ENCODE results near the gene KCNQ1.

KCNQ1 gene

DNA sequence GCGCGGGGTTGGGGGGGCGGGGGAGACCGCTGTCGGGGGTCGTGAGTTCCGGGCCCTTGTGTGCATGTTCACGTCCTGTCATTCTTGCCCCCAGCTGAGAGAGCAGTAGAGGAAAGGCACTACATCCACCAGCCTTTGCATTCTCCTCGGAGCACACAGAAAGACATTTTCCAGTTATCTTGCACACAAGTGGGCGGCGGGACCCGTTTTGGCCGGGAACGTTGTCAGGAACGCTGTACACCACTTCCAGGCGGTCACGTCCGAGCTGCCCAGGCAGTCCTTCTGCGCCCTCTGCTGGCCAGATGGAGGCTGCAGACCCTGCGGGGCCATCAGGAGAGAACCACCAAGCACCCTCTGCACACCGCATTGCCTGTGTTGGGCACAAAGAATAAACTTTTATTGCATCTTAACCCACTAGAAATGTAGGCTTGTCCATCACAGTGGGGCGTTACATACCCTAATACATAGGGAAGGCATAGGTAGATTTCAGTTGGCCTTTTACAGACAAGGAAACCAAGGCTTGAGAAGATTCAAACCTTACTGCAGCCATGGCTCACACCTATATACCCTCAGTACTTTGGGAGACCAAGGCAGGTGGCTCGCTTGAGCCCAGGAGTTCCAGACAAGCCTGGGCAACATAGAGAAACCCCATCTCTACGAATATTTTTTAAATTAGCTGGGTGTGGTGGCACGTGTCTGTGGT lies 443.6 kb downstream of the KCNQ1 start:
- FAIRE-seq, result peak; percentile 91
- TF ChIP-seq SPI1 (IDR thresholded peaks at IDR 0.05; ENCODE audit: low read depth, low read length) (no peak), PAX5 (IDR thresholded peaks at IDR 0.05; ENCODE audit: insufficient read depth, low read length, severe bottlenecking) (no peak), TAF1 (IDR thresholded peaks at IDR 0.05; ENCODE audit: low read depth, low read length) (no peak), POLR2A (IDR thresholded peaks at IDR 0.05; ENCODE audit: low read depth, low read length) (no peak), POLR2AphosphoS5 (IDR thresholded peaks at IDR 0.05; ENCODE audit: low read depth, low read length) (no peak), POU2F2 (IDR thresholded peaks at IDR 0.05; ENCODE audit: low read depth, low read length) (no peak)
- DNase-seq (ENCODE audit: insufficient read length, low spot score), result peak; percentile 75

DNA sequence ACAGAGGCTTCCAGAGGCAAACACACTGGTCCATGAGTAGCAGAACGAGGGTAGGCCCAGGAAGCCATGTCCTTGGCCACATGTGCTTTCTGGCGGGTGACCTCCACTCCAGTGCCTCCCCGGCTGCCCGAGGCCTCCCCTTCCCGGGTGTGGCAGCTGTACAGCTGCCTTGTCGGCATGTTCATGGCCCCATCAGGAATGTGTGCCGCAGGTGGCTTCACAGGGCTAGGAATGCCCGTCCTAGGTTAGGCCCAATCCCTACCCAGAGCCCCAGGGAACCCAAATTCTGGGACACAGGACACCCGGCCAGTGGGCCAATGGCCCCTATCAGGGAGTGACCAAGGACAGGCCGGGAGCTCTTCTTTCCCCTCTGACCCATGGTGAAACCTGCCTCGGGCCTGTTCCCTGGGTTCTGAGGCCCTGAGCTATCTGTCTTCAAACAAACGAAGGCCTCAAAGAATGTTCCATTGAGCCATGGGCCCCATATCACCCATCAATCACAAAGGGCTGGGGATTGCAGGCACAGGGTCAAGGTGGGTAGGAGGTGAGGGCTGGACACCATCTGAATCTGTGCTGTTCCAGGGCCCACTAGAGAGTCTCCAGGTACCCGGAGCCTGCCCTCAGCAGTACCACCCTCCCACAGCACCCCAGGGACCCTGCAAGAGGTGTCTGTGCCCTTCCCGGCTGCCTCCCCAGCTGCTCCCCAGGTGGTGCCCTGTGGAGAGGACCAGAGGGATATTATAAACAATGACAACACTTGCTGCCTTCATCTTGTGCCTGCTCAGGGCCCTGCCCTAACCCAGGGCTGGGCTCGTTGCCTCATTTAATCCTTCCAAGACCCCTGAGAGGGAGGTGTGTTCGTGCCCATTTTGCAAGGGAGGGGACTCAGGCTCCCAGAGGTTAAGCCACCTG lies 444.8 kb downstream of the KCNQ1 start:
- TF ChIP-seq POLR2A (IDR thresholded peaks at IDR 0.05; ENCODE audit: low read depth, low read length) (no peak), POLR2AphosphoS5 (IDR thresholded peaks at IDR 0.05; ENCODE audit: low read depth, low read length) (no peak), TAF1 (IDR thresholded peaks at IDR 0.05; ENCODE audit: low read depth, low read length) (no peak), SPI1 (IDR thresholded peaks at IDR 0.05; ENCODE audit: low read depth, low read length) (no peak), PAX5 (IDR thresholded peaks at IDR 0.05; ENCODE audit: insufficient read depth, low read length, severe bottlenecking) (no peak), POU2F2 (IDR thresholded peaks at IDR 0.05; ENCODE audit: low read depth, low read length) (no peak)

DNA sequence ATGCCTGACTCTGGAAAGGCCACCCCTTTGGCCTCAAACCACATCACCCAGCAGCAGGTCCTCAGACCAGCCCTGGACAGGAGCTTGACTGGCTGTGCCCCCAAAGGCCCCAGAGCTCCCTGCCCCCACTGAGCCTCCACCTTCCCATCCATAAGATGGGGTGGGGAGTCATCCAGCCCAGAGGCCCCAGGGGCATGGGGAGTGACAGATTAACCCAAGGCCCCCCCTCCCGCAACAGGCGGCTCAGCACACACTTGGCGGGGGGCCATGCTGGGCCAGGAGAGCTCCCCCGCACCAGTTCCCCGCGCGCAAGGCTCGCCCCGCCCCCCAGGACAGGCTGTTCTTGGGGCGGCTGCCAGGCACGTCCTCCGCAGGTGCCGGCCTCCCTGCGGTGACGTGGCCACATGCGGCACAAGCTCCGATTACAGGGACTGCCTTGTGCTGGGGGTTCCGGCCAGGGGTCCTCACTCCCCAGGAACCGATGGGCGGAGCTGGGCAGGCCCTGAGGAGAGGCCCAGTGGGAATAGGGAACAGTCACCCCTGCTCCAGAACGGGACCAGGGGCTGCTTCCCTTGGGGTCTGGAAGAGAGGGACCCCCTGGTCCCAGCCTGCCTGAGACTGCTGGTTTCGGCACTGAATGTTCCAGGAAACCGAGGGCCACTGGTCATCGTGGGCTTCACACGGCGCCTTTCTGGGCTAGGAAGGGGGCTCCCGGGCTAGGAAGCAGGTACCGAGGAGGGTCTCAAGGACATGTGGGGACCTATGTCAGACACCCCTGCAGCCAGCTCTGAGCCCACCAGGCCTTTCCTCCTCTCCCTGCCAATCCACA lies 445.9 kb downstream of the KCNQ1 start:
- FAIRE-seq (no peak), DNase-seq (ENCODE audit: insufficient read length, low spot score) (no peak)

More for the DNA sequence above, 444.8 kb downstream of the KCNQ1 start:
- FAIRE-seq (no peak), DNase-seq (ENCODE audit: insufficient read length, low spot score) (no peak)

DNA sequence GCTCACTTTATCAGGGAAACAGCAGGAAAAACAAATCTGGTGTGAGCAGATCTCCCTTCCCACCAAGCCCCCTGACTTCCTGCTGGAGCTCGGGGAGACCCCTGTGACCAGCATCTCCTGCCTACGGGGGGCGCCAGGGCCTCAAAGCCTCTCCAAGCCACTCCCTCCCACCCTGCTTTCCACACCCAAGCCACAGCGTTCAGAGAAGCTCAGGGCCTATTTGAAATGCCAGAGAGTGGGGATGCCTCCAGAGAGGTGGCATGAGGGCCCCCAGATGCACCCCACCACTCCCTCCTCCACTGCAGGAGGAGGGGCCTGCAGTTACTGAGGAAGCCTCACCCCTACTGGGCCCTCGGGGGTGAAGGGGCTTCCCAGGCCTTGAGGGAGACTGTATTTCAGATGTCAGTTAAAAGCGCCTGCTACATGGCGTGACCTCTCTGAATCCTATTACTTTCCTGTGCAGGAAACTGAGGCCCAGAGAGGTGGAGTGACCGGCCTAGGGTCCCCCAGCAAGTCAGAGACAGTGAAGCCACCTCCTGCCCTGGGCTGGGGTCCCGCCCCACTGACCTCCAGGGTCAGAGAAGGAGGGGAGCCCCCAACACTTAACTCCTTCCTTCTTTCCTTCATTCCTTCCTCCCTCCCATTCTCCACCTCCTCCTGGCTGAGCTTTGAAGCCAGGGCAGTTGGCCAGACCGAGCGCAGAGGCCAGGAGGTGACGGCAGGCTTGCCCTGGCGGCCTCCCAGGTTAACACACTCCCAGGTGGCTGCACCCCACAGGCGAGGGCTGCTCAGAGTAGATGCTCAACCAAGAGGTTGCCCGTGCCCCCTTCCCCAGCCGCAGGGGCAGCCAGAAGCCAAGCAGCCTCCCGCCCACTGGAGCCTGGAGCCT lies 446.8 kb downstream of the KCNQ1 start:
- DNase-seq (ENCODE audit: insufficient read length, low spot score), result no peak
- TF ChIP-seq POLR2A (IDR thresholded peaks at IDR 0.05; ENCODE audit: low read depth, low read length) (no peak), PAX5 (IDR thresholded peaks at IDR 0.05; ENCODE audit: insufficient read depth, low read length, severe bottlenecking) (no peak), POU2F2 (IDR thresholded peaks at IDR 0.05; ENCODE audit: low read depth, low read length) (no peak), POLR2AphosphoS5 (IDR thresholded peaks at IDR 0.05; ENCODE audit: low read depth, low read length) (no peak), TAF1 (IDR thresholded peaks at IDR 0.05; ENCODE audit: low read depth, low read length) (no peak), SPI1 (IDR thresholded peaks at IDR 0.05; ENCODE audit: low read depth, low read length) (no peak)
- FAIRE-seq, result no peak

More for the DNA sequence above, 445.9 kb downstream of the KCNQ1 start:
- TF ChIP-seq POLR2A (IDR thresholded peaks at IDR 0.05; ENCODE audit: low read depth, low read length) (no peak), POU2F2 (IDR thresholded peaks at IDR 0.05; ENCODE audit: low read depth, low read length) (no peak), POLR2AphosphoS5 (IDR thresholded peaks at IDR 0.05; ENCODE audit: low read depth, low read length) (no peak), SPI1 (IDR thresholded peaks at IDR 0.05; ENCODE audit: low read depth, low read length) (no peak), PAX5 (IDR thresholded peaks at IDR 0.05; ENCODE audit: insufficient read depth, low read length, severe bottlenecking) (no peak), TAF1 (IDR thresholded peaks at IDR 0.05; ENCODE audit: low read depth, low read length) (no peak)

DNA sequence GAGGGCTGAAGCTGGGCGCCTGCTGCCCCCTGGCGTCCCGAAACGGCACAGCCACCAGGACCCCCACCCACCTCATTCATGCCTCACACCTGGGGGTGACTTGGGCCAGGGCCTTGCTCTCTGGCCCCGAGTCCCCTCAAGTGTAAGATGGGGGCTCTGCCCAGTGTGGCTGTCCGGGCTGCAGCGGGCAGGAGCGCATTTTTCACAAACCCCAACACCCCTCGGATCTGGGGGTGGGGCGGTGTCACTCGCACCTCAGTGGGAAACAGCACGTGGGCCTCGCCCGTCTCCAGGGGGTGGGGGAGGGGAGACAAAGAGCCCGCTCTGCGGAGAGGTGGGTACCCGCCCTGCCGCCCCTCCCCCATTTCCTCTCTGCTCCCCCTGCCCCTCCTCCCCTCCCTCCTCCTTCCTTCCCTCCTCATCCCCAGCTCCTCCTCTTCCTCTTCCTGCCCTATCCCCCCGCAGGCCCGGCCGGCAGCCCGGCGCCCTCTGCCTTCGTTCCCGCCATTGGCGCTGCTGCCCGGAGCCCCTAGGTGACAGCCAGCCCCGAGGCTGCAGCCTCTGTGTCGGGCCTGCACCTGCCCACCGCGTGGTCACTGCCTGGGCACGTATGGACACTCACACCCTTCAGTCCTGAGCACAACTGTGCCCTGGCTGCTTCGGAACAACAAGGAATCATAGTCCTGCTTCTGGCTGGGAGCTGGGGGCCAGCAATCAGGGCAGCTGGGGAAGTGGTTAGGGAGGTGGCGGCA lies 447.6 kb downstream of the KCNQ1 start:
- DNase-seq (ENCODE audit: insufficient read length, low spot score) (peak; percentile 82), FAIRE-seq (peak; percentile 90)
- no peak for TF ChIP-seq POLR2AphosphoS5 (IDR thresholded peaks at IDR 0.05; ENCODE audit: low read depth, low read length)
- peak; percentile 34; the same call in 1 of the 2 replicates for TF ChIP-seq SPI1 (IDR thresholded peaks at IDR 0.05; ENCODE audit: low read depth, low read length)

DNA sequence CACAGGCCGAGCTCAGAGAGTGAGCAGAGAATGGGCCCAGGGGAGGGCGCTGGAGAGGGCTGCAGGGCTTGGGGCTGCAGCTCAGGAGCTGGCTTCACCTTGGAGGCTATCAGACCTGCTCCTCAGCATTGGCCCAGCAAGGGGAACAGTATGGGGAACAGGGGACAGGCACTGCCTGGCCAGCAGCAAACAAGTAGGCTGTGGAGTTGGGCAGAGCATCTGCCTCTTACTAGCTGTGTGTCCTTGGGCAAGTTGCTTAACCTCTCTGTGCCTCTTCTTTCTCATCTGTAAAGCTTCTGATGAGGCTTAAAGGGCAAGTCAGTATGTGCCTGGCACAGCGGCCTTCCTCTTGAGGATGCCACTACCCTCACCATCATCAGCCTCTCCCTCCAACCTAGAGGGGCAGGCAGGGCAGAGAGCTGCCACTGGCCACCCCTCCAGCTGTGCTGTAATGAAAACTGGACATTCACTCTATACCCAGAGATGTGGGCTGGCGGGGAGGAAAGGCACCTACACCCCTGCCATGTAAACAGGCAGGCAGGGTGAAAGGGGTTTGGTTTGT lies 448.2 kb downstream of the KCNQ1 start:
- TF ChIP-seq PAX5 (IDR thresholded peaks at IDR 0.05; ENCODE audit: insufficient read depth, low read length, severe bottlenecking), result no peak
- TF ChIP-seq POLR2A (IDR thresholded peaks at IDR 0.05; ENCODE audit: low read depth, low read length), result no peak
- TF ChIP-seq POU2F2 (IDR thresholded peaks at IDR 0.05; ENCODE audit: low read depth, low read length), result no peak
- no peak; the same call in 1 of the 2 replicates for TF ChIP-seq SPI1 (IDR thresholded peaks at IDR 0.05; ENCODE audit: low read depth, low read length)
- no peak for TF ChIP-seq TAF1 (IDR thresholded peaks at IDR 0.05; ENCODE audit: low read depth, low read length)
- TF ChIP-seq POLR2AphosphoS5 (IDR thresholded peaks at IDR 0.05; ENCODE audit: low read depth, low read length), result no peak
- FAIRE-seq (no peak), DNase-seq (ENCODE audit: insufficient read length, low spot score) (no peak)

DNA sequence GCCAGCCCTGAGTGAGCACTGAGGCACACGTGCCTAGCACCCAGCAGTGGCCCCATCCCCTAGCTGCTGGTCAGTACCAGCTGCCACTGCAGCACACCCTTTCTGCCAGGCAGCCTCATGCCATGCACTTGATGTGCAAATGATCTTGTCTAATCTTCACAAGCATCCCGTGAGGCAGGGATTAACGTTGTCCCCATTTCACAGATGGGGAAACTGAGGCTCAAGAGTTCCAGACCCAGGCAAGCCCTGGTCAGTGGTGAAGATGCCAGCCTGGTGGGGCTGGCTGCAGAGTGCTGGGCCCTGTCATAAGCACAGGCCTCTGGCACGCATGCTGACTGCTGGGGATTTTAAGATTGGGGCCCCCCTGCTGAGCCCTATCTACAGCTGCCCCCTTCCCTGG lies 449.1 kb downstream of the KCNQ1 start:
- no peak for DNase-seq (ENCODE audit: insufficient read length, low spot score)
- TF ChIP-seq PAX5 (IDR thresholded peaks at IDR 0.05; ENCODE audit: insufficient read depth, low read length, severe bottlenecking) (no peak), TAF1 (IDR thresholded peaks at IDR 0.05; ENCODE audit: low read depth, low read length) (no peak), POLR2AphosphoS5 (IDR thresholded peaks at IDR 0.05; ENCODE audit: low read depth, low read length) (no peak), POU2F2 (IDR thresholded peaks at IDR 0.05; ENCODE audit: low read depth, low read length) (no peak), SPI1 (IDR thresholded peaks at IDR 0.05; ENCODE audit: low read depth, low read length) (no peak), POLR2A (IDR thresholded peaks at IDR 0.05; ENCODE audit: low read depth, low read length) (no peak)
- no peak for FAIRE-seq

Measured in GM12891 (cell line).